Measurements from ENCODE around the gene ZNF672. TPM values are rescaled to one million over a fixed set of nuclear protein-coding genes. Genes with fewer than 3 reads are reported as not detected.

Gene ZNF672
- total RNA-seq, 3 donors from 2014 or later: 23.2 to 31.6 (median 27.2) TPM

DNA sequence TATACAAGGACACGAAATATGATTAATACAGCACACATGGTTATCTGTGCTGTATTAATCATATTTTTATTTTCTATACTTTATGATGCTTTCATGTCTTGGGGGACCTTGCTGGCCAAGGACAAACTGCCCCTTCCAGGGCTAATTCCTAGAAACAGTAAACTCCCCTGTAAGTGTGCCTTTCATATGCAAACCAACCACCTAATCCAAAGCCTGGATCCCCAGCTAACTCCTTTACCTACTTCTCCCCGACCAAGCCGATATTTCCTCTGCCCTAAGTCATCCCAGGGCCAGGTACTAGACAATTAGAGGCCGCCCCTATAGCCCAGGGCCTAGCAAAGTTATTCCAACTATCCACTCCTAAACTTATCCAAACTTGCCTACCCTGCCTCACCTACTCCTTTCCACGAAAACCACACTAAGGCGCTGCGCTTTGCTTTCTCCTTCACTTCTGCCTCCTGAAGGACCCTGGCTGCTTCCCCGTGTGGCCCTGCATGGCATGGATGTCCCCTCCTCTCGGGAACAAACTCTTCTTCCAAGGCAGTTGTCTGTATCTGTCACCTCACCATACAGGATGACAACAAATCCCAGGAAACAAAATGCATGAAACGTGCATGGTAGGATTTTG is 22.5 kb upstream of the ZNF672 start:
- no peak for DNase-seq (ENCODE audit: low spot score in 2 of 2)
- no peak overlapping the region for H3K4me3 ChIP-seq
- no peaks in the 10 kb centered on the region for H3K27me3 ChIP-seq
- TF ChIP-seq POLR2A (IDR thresholded peaks at IDR 0.05) (no peak), POLR2AphosphoS5 (IDR thresholded peaks at IDR 0.05) (no peak)
- TF ChIP-seq, protein P1, sequence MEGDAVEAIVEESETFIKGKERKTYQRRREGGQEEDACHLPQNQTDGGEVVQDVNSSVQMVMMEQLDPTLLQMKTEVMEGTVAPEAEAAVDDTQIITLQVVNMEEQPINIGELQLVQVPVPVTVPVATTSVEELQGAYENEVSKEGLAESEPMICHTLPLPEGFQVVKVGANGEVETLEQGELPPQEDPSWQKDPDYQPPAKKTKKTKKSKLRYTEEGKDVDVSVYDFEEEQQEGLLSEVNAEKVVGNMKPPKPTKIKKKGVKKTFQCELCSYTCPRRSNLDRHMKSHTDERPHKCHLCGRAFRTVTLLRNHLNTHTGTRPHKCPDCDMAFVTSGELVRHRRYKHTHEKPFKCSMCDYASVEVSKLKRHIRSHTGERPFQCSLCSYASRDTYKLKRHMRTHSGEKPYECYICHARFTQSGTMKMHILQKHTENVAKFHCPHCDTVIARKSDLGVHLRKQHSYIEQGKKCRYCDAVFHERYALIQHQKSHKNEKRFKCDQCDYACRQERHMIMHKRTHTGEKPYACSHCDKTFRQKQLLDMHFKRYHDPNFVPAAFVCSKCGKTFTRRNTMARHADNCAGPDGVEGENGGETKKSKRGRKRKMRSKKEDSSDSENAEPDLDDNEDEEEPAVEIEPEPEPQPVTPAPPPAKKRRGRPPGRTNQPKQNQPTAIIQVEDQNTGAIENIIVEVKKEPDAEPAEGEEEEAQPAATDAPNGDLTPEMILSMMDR (IDR thresholded peaks at IDR 0.05): no peak
- intact Hi-C loops (cut with DNase I; ENCODE audit: low total_unique reads): no loop called here
- no peaks in the 10 kb centered on the region for H3K9me3 ChIP-seq
- peaks cover 0 to 6% of the 10 kb centered on the region in 2 donors for H3K4me1 ChIP-seq
- H3K36me3 ChIP-seq: peaks cover 11% of the 10 kb centered on the region
- H3K27ac ChIP-seq: no peak overlapping the region

DNA sequence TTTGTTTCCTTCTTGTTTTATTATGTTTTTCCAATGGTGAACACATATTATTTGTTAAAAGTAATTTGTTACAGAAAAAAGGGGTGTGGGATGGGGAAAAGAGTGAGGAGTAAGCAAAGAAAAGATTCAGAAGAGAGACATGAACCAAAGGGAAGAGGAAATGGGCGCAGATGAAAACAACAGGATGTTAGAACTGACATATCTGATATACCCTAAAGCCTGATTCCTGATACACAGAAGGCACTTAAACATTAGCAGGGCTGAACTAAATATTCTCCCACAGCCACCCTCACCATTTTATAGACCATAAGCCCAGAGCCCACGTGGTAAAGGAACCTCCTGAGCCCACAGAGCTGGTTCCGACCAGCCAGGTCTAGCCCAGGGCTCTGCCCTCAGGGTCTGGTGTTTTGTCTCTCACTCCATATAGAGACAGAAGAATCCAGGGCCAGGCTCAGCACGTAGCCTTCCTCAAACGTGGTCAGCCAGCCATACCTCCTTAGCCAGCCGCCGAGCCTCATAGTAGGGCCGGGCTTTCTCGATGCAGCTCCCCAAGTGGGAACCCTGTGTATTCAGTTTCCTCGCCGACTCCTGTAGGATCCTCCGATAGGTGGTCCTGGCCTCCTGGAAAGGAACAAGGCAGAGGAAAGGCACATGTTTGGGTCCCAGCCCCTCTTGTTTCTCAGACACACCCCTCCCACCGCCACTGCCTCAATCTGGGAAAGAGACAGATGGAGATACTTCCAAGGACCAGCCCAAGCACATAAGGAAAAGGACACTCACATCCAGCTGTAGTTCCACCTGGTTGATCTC is 21.8 kb upstream of the ZNF672 start:
- peaks cover 0 to 1% of the 10 kb centered on the region in 2 donors for H3K4me1 ChIP-seq
- no peak overlapping the region for H3K4me3 ChIP-seq
- H3K36me3 ChIP-seq: peaks cover 11% of the 10 kb centered on the region
- intact Hi-C loops (cut with DNase I; ENCODE audit: low total_unique reads): no loop called here
- TF ChIP-seq, protein P1 (IDR thresholded peaks at IDR 0.05): no peak
- TF ChIP-seq POLR2AphosphoS5 (IDR thresholded peaks at IDR 0.05) (no peak), POLR2A (IDR thresholded peaks at IDR 0.05) (no peak)
- H3K27me3 ChIP-seq: no peaks in the 10 kb centered on the region
- no peak overlapping the region for H3K27ac ChIP-seq
- H3K9me3 ChIP-seq: no peaks in the 10 kb centered on the region
- DNase-seq (ENCODE audit: low spot score in 2 of 2): no peak

DNA sequence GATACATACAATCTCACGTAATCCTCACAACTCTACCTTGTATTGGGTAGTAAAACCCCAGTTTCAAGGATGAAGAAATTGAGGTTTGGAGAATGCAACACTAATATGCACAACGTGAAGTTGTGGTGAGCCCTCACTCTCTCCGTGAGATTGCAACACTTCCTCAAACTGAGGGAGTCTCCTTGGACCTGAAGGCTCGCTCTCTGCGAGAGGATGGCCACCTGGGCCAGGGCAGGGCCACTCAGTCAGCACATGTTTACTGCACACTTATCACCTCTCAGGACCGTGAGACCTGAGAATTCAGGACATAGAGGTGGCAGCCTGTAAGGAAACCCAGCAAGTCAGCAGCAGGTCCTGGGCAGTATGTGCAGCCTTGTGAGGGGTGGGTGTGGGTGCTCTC is 21.0 kb upstream of the ZNF672 start:
- H3K4me3 ChIP-seq: no peak overlapping the region
- peaks cover 11% of the 10 kb centered on the region for H3K36me3 ChIP-seq
- H3K4me1 ChIP-seq: no peaks in the 10 kb centered on the region
- H3K27me3 ChIP-seq: no peaks in the 10 kb centered on the region
- DNase-seq (ENCODE audit: low spot score in 2 of 2): no peak
- TF ChIP-seq POLR2A (IDR thresholded peaks at IDR 0.05): no peak
- intact Hi-C loops (cut with DNase I; ENCODE audit: low total_unique reads): no loop called here
- H3K9me3 ChIP-seq: no peaks in the 10 kb centered on the region
- no peak overlapping the region for H3K27ac ChIP-seq

DNA sequence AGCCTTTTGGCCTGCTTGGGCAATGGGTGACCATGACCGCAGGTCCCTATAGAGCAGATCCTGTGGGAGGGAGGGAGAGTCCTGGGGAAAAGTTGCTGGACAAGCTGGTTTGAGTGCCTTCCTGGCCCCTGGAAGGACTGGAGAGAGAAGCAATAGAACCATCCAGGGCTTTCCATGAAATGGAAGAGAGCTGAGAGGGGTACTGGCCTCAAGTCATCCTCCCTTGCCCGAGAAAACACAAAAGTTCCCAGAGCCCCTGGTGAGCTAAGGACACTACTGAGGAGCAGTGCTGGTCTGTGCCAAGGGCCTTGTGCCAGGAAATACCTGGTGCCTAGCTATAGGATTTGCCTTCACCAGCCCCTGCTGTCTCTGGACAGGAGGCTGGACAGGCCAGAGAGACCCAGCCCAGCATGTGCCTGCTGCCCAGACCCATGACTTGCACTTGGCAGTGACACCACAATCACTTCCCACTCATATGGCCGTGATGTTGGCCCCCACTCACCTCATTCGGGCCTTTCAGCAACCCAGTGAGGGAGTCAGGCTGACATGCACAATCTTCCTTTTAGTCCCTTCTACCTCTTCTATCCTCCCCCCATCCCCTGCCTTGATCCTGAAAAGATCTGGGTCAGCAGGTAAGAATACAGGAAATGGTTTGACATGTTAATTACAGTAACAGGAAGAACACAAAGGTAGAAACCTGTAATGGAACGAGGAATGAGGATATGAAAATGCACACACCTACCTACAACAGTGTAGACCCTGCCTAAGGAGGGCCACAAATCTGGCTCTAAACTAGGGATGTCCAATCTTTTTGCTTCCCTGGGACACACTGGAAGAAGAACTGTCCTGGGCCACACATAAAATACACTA is 19.3 kb upstream of the ZNF672 start:
- no peak for DNase-seq (ENCODE audit: low spot score in 2 of 2)
- H3K36me3 ChIP-seq: peaks cover 7% of the 10 kb centered on the region

DNA sequence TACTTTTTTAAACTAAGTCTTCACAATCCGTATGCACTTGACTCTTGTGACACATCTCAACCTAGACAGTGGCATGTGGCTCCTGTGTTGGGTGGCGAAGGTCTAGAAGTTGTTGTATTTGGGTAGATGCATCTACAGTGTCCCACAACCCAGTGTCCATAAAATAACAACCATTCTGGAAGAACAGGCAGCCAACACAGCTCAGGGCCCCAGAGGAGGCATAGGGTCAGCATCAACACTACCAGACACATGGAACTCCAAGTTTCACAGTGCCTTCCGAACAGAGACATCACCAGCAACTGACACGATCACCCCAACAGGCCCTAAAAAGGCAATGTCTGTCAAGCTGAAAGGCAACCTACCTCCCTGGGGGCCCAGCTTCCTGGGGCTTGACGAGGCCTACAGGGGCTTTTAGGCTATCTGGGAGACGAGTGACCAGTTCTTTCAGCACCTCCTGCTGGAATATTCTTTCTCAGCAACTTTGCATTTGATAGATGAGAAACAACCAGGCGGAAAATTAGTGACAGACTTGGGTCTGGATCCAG is 17.9 kb upstream of the ZNF672 start:
- Histone ChIP-seq H3K27ac (no peak overlapping the region), H3K36me3 (no peaks in the 10 kb centered on the region), H3K9me3 (no peaks in the 10 kb centered on the region), H3K27me3 (no peaks in the 10 kb centered on the region), H3K4me1 (peaks cover 5 to 18% of the 10 kb centered on the region in 2 donors), H3K4me3 (no peak overlapping the region)
- intact Hi-C loops (cut with DNase I; ENCODE audit: low total_unique reads): no loop called here
- no peak for DNase-seq (ENCODE audit: low spot score in 2 of 2)
- no peak for TF ChIP-seq POLR2A (IDR thresholded peaks at IDR 0.05)
- TF ChIP-seq, protein P1 (IDR thresholded peaks at IDR 0.05): no peak
- no peak for TF ChIP-seq POLR2AphosphoS5 (IDR thresholded peaks at IDR 0.05)

More for the DNA sequence above, 19.3 kb upstream of the ZNF672 start:
- Histone ChIP-seq H3K27ac (peak overlapping the region in 1 of 2 donors; percentile 17), H3K9me3 (no peaks in the 10 kb centered on the region), H3K27me3 (no peaks in the 10 kb centered on the region), H3K4me1 (peaks cover 0 to 4% of the 10 kb centered on the region in 2 donors), H3K4me3 (no peak overlapping the region)
- TF ChIP-seq POLR2AphosphoS5 (IDR thresholded peaks at IDR 0.05) (no peak), POLR2A (IDR thresholded peaks at IDR 0.05) (no peak)
- TF ChIP-seq, protein P1 (IDR thresholded peaks at IDR 0.05): no peak
- intact Hi-C loops (cut with DNase I; ENCODE audit: low total_unique reads): no loop called here
